Thyroid gland (tissue), 4 donors: ENCODE results near the gene AGPAT4.

Experiments used
- CTCF ChIP-seq, 6 experiments: fragments of 200-600 bp in 3 of 6; fragments of 450-650 bp in 3 of 6; sonication (generic) in 3 of 6; IDR thresholded peaks; one replicate each; pipeline ENCODE4 v1.5.1; 2016 to 2019; ENCODE audit warnings: antibody characterized with exemption in 6 of 6, mild to moderate bottlenecking in 2 of 6, inconsistent platforms in 1 of 6, moderate library complexity in 1 of 6
- POLR2A ChIP-seq, 2 donors: fragments of 450-650 bp; IDR thresholded peaks; one replicate each; pipeline ENCODE4 v1.6.1; 2017; ENCODE audit warnings: antibody characterized with exemption in 2 of 2, mild to moderate bottlenecking in 2 of 2, moderate library complexity in 1 of 2

- TF ChIP-seq CTCF (IDR thresholded peaks at IDR 0.05) (no peak), POLR2A (IDR thresholded peaks at IDR 0.05) (no peak)
Measured at GRCh38 chr6:161318456-161318855, 44.6 kb upstream of the AGPAT4 start.
